Erythroblast (primary cell): Measurements from ENCODE around the gene RAB5IF.

Experiments
- GATA1 ChIP-seq: IDR thresholded peaks from 2 replicates; pipeline ENCODE4 v1.6.1; 2011; ENCODE audit warnings: low read depth, mild to moderate bottlenecking, control low read depth, low read length, moderate library complexity
- POLR2A ChIP-seq: IDR thresholded peaks from 2 replicates; pipeline ENCODE4 v1.6.1; 2011; ENCODE audit warnings: mild to moderate bottlenecking, low read length

- TF ChIP-seq POLR2A, result no peak
- TF ChIP-seq GATA1, result no peak
Observed at GRCh38 chr20:36574366-36575135, 31.0 kb upstream of the RAB5IF start.
